ENCODE data around the gene CENPP.

- TF ChIP-seq ZBTB33 (IDR thresholded peaks at IDR 0.05) (no peak), JUND (IDR thresholded peaks at IDR 0.05) (no peak), FOXA1 (IDR thresholded peaks at IDR 0.05) (no peak), CTCF (IDR thresholded peaks at IDR 0.05; ENCODE audit: low read depth, low read length, missing input control) (no peak), MAX (IDR thresholded peaks at IDR 0.05) (no peak), RAD21 (IDR thresholded peaks at IDR 0.05) (no peak), SP1 (IDR thresholded peaks at IDR 0.05) (no peak), REST (IDR thresholded peaks at IDR 0.05) (no peak), TAF1 (conservative IDR thresholded peaks at IDR 0.05) (no peak), ATF3 (IDR thresholded peaks at IDR 0.05) (no peak)
Measured at GRCh38 chr9:92513349-92513748, 187.6 kb downstream of the CENPP start.
